ENCODE measurements around the gene MT1X.

MT1X gene

DNA sequence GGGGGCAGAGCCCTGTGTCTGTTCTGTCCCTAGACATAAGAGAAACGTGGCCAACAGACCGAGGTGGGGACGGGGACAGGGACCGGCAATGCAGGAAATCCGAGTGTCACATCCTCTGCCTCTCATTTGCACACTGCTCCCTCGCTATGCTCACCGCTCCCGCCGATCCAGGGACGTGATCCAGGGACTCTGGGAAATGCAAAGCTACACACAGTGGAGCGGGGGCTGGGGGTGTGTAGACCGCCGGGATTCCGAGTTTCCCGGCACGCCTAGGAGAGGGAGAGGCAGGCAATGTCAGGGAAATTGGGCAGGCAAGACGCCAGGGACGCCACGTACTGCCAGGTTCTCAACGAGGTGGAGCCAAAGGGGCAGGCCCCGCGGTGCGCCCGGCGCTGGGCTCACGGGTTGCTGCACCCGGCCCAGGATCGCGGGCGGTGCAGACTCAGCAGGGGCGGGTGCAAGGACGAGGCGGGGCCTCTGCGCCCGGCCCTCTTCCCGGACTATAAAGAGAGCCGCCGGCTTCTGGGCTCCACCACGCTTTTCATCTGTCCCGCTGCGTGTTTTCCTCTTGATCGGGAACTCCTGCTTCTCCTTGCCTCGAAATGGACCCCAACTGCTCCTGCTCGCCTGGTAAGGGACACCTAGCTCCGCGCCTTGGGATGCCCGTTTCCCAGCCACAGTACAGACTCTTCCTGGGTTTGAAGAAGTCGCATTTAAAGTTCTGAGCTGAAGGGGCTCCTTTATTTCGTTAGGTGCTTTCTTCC, at the start of gene MT1X:
MT1X (plus strand) TSS at position 532 of the 764 bp plus-strand sequence; CDS start at position 603, 71 bp downstream.
- DNase-seq, result peak; percentile 90

DNA sequence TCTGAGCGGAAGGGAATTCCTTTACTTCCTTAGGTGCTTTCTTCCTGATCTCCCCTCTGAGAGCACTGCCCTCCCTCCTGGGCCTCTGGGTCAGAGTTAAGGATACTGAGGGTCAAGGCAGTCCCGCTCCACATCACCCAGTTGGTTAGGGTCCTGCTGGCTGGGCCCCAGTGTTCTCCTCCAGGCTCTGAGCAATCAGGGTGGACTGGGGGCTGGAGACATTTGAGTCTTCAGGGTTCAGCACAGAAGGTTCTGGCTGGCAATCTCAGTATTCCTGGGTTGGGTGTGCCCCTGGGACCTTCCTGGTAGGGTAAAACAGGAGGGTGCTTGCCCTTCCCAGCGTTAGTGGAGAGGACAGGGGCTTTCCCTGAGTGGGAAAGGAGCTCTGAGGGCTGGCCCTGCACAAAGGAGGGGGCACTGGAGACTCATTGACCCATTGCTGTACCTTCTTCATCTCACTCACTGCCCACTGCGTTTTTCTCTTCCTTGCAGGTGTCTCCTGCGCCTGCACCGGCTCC, 49.4 kb upstream of the MT1X start:
- DNase-seq, result no peak

DNA sequence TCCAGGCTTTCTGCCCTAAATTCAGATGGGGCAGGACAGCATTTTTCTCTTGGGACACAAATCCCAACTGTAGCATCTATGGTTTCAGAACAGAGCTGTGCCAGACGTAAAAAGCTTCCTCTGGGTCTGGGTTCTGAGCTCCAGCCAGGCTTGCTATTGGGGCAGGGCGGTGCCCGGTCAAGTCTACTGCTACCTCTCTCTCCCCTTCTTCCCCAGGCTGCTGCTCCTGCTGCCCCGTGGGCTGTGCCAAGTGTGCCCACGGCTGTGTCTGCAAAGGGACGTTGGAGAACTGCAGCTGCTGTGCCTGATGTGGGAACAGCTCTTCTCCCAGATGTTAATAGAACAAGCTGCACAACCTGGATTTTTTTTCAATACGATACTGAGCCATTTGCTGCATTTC, 48.7 kb upstream of the MT1X start:
- DNase-seq, result no peak

DNA sequence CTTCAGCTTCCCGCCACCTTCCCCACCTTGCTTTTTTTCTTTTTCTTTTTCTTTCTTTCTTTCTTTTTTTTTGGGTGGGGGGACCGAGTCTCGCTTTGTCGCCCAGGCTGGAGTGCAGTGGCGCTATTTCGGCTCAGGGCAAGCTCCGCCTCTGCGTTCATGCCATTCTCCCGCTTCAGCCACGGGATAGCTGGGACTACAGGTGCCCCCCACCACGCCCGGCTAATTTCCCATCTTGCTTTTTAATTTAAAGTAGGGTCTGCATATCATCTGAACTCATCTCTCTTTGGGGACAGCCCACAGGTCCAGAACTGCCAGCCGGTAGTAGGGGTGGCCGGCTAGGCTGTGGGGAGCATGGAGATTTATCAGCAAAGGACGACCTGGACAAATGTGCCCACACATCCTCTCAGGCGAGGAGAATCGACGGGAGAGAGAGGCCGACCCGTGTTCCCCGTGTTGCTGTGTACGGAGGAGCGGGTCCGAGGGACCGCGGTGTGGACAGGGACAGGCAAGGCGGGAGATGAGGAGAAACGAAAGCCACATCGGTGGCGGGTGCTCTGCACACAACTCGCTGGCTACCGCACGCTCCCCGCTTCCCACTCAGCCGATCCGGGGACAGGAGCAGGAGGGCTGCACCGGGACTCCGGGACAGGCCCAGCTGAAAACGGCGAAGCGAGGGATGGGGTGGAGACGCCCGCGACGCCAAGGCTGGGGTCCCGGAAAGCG, 47.4 kb upstream of the MT1X start:
- no peak for DNase-seq

DNA sequence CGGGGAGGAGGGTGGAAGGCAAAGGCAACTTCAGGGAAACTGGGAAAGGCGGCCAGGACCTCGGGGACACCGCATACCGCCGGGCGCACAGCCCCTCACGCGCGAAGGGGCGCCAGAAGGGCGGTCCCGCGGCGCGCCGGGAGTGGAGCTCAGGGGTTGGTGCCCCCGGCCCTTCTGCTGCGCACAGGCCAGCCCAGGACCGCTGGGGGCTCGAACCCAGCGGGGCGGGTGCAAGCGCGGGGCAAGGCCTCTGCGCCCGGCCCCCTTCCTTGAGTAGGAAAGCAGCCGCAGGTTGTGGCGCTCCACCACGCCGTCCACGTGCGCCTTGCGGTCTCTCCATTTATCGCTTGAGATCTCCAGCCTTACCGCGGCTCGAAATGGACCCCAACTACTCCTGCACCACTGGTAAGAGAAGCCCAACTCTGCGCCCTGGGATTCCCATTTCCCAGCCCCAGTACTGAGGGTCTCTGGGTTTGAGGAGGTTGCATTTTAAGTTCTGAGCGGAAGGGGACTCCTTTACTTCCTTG, 46.8 kb upstream of the MT1X start:
- no peak for DNase-seq

DNA sequence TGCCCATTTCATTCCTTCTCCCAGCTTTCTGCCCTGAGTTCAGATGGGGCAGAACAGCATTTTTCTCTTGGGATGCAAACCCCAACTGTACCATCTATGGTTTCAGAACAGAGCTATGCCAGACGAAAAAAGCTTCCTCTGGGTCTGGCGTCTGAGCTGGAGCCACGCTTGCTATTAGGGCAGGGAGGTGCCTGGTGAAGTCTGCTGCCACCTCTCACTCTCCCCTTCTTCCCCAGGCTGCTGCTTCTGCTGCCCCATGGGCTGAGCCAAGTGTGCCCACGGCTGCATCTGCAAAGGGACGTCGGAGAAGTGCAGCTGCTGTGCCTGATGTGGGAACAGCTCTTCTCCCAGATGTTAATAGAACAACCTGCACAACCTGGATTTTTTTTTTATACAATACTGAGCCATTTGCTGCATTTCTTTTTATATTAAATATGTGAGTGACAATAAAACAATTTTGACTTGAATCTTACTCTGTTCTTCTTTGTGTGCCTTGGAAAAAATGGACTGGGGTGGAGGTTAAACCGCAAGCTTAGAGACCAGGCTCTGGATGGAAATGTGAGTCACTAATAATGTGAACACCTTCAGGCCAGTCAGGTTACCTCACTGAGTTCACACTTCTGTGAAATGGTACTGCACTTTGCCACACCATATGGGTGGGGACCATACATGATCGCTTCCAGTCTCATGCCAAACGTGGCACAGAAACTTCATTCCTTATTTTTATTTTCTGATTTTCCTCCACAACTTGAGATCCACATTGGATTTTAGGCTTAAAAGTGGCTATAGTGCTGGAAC, 45.5 kb upstream of the MT1X start:
- DNase-seq, result no peak

DNA sequence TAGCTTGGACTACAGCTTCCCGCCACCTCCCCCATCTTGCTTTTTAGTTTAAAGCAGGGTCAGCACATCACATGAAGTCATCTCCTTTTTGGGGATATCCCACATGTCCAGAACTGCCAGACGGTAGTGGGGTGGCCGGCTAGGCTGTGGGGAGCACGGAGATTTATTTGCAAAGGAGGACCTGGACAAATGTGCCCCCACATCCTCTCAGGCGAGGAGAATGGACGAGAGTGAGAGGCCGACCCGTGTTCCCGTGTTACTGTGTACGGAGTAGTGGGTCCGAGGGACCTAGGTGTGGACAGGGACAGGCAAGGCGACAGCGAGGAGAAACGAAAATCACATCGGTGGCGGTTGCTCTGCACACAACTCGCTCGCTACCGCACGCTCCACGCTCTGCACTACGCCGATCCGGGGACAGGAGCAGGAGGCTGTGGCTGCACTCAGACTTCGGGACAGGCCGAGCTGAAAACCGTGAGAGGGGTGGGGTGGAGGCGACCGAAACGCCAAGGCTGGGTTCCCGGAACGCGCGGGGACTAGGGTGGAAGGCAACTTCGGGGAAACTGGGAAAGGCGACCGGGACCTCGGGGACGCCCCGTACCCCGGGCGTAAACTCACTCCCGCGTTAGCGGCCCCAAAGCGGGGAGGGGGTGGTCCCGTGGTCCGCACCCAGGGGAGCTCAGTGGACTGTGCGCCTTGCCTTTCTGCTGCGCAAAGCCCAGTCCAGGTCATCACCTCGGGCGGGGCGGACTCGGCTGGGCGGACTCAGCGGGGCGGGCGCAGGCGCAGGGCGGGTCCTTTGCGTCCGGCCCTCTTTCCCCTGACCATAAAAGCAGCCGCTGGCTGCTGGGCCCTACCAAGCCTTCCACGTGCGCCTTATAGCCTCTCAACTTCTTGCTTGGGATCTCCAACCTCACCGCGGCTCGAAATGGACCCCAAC, 44.2 kb upstream of the MT1X start, which contains the start of gene MT1A:
MT1A (plus strand) TSS at position 853 of the 937 bp plus-strand sequence; CDS start at position 926, 73 bp downstream.
- no peak for DNase-seq

DNA sequence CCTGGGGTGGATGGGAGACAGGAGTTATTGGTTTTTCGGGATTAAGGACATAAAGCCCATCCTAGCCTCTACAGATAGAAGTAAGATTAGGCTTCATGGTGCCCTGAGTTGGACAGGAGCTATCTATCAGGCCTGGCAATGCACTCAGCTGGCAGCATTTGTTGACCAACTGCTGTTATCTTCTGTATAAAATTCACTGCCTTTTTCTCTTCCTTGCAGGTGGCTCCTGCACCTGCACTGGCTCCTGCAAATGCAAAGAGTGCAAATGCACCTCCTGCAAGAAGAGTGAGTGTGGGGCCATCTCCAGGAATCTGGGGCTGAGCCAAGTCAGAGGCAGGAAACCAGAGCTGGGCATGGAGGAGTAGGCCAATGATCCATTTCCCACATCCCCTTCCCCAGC, 43.2 kb upstream of the MT1X start:
- DNase-seq, result no peak

DNA sequence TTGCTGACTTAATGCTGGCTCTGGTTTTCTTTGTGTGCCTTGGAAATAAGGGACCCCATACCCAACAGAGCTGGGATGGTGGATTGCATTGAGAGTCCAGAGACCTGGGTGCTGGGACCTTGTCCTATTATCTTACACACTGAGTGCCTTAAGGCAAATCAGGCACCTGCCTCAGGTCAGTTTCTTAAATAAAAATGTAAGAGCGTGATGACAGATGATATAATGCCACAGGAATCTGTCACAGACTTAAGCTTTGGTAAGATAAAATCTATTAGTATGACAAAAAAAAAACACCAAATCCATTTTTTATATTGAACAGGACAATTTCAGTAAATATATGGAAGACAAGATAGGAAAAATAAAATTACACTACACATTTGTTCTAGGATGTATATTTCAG, 42.2 kb upstream of the MT1X start:
- no peak for DNase-seq

DNA sequence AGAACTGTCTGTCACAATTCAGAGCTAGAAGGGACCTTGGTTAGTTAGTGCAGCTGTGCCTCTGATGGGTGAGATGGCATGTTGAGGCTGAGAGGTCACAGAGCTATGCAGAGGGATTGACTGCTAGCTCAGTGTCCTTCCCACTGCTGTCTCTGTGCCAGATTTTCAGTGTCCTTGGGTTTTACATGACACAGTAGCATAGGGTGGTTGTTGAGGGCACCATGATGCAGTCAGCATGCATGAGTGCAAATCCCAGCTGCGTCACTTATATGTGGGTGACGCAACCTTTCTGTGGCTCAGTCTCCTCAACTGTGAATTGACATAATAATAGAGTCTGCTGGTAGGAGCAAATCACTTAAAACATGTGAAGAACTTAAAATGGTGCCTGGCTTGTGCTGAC, 41.1 kb upstream of the MT1X start:
- DNase-seq, result no peak

DNA sequence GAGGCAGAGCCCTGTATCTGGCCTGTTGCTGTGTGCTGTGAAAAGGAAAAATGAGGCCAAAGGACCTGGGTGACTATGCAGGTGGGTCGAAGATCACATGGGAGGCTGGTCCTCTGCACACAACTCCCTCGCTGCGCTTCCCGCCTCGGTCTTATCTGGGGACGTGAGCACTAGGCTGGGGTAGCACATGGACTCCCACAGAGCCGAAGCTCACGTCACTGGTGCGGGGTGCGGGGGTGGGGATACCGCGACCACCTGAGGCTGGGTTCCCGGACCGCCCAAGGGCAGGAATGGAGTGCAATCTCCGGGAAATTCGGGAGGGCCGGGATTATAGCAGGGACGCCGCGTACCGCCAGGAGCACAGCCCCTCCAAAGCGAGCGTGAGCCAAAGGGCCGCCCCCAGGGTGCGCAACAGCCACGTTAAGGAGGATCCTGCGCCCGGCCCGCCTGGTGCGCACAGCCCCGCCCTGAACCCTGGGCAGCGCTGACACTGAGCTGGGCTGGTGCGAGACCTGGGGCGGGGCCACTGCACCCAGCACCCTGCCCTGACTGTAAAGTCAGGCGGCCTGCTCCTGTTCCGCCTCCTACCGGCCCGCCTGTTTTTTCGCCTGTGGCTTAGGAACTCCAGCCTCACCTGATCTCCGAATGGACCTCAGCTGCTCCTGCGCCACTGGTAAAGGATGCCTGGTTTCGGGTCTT, 39.0 kb upstream of the MT1X start:
- peak; percentile 87 for DNase-seq

DNA sequence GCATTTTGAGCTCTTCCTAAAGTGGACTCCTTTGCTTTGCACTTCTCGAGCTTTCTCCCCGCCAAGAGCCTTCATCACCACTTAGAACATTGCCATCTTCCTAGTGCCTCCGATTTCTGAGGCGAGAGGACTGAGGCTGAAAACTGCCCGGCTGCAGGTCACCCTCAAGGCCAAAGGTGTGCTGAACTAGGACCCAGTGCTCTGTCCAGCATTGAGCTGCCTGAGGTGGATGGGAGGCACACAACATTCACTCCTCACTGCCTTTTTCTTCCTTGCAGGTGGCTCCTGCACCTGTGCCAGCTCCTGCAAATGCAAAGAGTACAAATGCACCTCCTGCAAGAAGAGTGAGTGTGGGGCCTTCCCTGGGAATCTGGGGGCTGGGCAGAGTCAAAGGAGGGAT, 38.4 kb upstream of the MT1X start:
- no peak for DNase-seq

DNA sequence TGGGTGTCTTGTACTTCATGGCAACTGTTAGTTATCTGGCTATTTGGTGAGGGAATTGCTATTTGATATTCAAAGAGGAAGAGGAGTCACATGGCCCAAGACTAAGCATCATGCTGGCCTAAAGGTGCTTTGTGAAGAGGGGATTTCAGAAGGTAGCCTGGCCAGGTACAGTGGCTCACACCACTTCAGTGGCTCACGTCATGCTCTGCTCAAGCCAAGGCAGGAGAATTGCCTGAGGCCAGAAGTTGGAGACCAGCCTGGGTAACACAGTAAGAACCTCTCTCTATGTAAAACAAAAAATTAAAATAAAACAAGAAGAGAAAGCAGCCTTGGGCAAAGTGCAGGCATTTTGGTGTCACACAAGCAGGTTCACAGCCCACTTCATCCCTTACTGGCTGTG, 37.0 kb upstream of the MT1X start:
- no peak for DNase-seq

DNA sequence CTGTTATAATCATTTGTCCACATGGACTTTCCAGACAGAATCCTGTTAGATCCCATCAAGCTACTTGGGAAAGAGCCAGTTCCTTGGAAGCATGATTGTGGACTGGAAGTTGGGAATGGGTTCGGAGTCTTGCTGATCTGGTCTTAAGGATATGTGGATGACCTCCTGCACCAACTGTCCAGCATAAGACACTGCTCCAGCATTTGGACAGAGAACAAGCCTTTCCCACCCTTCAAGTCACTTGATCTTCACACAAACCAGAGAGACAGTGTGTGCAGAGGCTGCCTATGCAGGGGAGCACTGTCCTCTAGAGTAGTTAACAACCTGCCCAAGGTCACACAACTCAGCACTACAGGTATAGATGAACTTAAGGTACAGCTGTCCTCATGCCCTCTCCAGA, 36.4 kb upstream of the MT1X start:
- DNase-seq, result no peak

DNA sequence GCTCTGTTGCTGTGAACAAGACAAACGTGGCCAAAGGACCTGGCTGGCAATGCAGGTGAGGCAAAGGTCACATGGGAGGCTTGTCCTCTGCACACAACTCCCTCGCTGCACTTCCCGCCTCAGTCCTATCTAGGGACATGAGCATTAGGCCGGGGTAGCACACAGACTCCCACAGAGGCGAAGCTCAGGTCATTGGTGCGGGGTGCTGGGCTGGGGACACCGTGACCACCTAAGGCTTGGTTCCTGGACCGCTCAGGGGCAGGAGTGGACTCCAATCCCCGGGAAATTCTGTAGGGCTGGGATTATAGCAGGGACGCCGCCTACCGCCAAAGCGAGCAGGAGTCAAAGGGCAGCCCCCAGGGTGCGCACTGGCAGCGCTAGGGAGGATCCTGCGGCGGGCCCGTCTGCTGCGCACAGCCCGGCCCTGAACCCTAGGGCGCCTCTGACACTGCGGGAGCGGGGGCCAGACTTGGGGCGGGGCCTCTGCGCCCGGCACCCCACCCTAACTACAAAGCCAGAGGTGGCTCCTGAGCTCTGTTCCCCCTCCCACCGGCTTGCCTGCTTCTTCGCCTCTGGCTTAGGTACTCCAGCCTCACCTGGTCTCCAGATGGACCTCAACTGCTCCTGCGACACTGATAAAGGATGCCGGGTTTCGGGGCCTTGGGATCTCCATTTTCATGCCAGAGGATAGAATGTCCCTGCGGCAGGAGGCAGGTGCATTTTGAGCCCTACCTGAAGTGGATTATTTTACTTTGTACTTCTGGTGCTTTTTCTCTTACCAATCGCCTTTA, 34.4 kb upstream of the MT1X start:
- DNase-seq, result no peak

DNA sequence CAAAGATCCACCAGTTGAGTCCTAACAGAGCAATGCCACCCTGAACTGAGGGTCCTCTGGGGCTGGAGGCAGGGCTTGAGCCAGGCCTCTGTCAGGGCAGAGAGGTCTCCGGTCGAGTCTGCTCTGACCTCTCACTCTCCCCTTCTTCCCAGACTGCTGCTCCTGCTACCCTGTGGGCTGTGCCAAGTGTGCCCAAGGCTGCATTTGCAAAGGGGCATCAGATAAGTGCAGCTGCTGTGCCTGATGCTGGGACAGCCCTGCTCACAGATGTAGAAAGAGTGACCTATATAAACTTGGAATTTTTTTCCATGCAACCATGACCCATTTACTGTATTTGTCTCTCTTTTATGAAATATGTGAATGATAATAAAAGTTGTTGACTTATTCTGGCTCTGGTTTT, 33.0 kb upstream of the MT1X start:
- DNase-seq, result no peak

DNA sequence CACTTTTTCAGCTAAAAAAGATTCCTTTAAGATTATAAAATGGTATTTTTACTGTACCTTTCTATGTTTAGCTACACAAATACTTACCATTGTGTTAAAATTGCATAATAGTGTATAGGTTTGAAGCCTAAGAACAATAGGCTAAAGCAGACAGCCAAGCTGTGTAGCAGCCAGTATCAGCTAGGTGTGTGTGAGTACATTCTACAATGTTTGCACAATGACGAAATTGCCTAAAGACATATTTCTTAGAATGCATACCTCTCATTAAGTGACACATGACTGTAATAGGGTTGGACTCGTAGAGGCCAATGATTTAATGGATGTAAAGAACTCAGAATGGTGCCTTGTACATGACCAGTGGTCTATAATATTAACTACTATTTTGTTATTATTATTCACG, 32.5 kb upstream of the MT1X start:
- no peak for DNase-seq

DNA sequence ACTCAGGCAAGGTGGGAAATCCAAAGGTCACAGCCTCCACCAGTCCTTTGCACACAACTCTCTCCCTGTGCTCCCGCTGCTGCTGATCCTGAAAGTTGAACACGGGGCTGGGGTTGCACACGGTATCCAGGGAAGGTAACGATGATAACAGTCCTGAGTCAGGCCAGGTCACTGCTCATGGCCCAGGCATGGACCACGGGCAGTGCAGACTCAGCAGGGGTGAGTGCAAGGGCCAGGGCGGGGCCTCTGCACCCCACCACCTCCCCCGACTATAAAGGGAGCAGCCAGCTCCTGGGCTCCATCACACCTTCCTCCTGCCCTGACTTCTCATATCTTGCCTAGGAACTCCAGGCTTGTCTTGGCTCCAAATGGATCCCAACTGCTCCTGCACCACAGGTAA, 30.7 kb upstream of the MT1X start, which contains the start of gene MT1B:
MT1B (plus strand) TSS at position 301 of the 400 bp plus-strand sequence; CDS start at position 369, 68 bp downstream.
- no peak for DNase-seq

DNA sequence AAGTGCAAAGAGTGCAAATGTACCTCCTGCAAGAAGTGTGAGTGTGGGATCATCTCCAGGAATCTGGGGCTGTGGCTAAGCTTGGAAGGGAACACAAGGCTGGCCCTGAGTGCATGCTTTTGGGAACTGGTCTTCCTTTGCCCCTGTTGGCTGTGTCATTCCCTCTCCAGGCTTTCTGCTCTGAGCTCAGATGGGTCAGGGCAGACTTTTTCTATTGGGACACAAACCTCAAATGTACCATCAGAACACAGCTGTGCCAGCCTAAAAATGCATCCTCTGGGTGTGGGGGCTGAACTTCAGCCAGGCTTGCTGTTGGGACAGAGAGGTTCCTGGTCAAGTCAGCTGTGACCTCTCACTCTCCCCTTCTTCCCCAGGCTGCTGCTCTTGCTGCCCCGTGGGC, 29.7 kb upstream of the MT1X start:
- DNase-seq, result no peak

DNA sequence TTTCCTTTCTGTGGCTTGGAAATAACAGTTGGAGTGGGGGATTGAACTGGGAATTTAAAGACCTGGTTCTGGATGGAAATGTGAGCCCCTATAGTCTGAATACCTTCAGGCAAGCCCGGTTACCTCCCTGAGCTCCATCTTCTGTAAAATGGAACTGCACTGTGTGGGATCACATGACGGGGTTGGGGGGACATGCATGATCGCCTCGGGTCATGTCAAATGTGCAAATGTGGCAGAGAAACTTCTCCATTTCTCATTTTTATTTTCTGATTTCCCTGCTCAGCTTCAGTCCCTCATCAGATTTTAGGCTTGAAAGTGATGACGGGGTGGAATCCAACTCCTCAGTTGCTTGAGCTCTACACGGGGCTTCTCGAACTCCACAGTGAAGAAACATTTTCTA, 29.1 kb upstream of the MT1X start:
- DNase-seq, result no peak

All from CD4-positive, alpha-beta T cell treated with Interleukin-6 for 4 hours (primary cell).